Calu3 (cell line): ENCODE data around the gene NCL. TPM values are rescaled to one million over a fixed set of nuclear protein-coding genes. Genes with fewer than 3 reads are reported as not detected.

ENCODE experiments used
- BruUV-seq: library from RNA; stranded (reverse); fragments of 400-500 nt; replicated peaks from 2 replicates; lab custom pipeline; 2021; lab: Mats Ljungman, UMichigan
- CTCF ChIA-PET: fragments of 300-600 bp; sonication (Branson Sonifier 250); formaldehyde crosslinking; loops from one replicate; lab custom pipeline; 2022; ENCODE audit warnings: antibody characterized with exemption; lab: Charles Lee
- DNase-seq: peaks from one replicate; pipeline ENCODE4 v3.0.0; 2022
- H3K27ac Mint-ChIP-seq: one replicate; pipeline ENCODE4 v1.8.0; 2022; ENCODE audit warnings: mixed read lengths; ENCODE audit not compliant: unreplicated experiment
- H3K27me3 Mint-ChIP-seq: one replicate; pipeline ENCODE4 v1.8.0; 2022; ENCODE audit warnings: mixed read lengths; ENCODE audit not compliant: unreplicated experiment
- H3K36me3 Mint-ChIP-seq: one replicate; pipeline ENCODE4 v1.8.0; 2022; ENCODE audit warnings: mild to moderate bottlenecking, moderate library complexity, mixed read lengths; ENCODE audit not compliant: insufficient read depth, unreplicated experiment
- H3K4me1 Mint-ChIP-seq: one replicate; pipeline ENCODE4 v1.8.0; 2022; ENCODE audit warnings: mild to moderate bottlenecking, low read depth, mixed read lengths; ENCODE audit not compliant: unreplicated experiment
- H3K4me3 Mint-ChIP-seq: one replicate; pipeline ENCODE4 v1.8.0; 2022; ENCODE audit warnings: mild to moderate bottlenecking, low read depth, moderate library complexity, mixed read lengths; ENCODE audit not compliant: unreplicated experiment
- H3K9me3 Mint-ChIP-seq: one replicate; pipeline ENCODE4 v1.8.0; 2022; ENCODE audit warnings: low read depth, mixed read lengths; ENCODE audit not compliant: unreplicated experiment
- intact Hi-C: fragments of 100-400 bp; cut with micrococcal nuclease; formaldehyde crosslinking; loops from one replicate; pipeline ENCODE4 v1.10.0; 2022; ENCODE audit not compliant: unreplicated experiment
- total RNA-seq: library from RNA; stranded (reverse); gene quantifications from 2 replicates; pipeline ENCODE4 v1.2.3, GENCODE V29; 2022
- TF ChIP-seq, protein P1 (sequence below): fragments of 200-600 bp; IDR thresholded peaks from one replicate; pipeline ENCODE4 v1.8.0; 2022; ENCODE audit warnings: antibody characterized with exemption; ENCODE audit not compliant: unreplicated experiment

NCL gene
- total RNA-seq, 1 experiment from 2014 or later: 719 TPM

DNA sequence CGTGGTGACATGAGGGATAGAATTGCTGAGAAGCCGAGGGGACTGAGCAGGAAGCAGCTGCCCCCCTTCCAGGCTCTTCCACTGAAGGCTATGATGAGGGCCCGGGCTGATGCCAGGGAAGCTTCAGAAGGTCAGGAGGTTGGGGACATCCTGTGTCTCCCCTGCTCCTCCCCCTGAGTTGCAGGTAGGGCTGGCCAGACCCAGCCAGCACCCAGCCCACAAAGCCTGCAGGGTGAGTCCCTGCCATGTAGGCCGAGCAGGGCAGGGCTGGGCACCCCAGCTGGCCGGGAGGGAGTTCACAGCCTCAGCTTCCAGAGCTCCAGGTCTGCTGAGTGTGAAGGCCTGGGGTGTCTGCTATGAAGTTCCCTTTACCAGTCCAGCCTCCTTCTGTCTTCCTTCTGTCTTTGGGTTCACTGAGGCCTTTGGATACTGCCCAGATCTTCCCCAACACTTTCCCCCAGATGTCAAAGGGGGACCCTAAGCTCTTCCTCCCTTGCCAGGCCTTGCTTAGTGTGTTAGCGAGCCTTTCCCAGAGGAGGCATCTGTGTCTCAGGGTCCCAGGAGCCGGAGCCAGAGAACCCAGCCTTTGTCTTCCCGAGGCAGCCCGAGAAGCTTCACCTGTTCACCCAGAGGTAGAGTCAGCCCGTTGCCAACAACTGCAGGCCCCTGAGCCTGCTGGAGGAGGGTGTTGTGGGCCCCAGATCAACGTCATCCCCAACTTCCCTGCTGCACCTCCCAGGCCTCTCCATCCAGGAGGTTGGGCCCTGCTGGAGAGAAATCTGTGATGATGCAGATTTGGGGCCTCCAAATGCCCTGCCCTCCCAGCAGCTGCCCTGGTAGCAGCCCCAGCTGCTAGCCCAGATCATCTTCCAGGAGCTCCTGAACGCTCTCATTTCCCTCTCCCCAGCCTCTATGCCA is 3.6 kb upstream of the NCL start:
- TF ChIP-seq, protein P1, sequence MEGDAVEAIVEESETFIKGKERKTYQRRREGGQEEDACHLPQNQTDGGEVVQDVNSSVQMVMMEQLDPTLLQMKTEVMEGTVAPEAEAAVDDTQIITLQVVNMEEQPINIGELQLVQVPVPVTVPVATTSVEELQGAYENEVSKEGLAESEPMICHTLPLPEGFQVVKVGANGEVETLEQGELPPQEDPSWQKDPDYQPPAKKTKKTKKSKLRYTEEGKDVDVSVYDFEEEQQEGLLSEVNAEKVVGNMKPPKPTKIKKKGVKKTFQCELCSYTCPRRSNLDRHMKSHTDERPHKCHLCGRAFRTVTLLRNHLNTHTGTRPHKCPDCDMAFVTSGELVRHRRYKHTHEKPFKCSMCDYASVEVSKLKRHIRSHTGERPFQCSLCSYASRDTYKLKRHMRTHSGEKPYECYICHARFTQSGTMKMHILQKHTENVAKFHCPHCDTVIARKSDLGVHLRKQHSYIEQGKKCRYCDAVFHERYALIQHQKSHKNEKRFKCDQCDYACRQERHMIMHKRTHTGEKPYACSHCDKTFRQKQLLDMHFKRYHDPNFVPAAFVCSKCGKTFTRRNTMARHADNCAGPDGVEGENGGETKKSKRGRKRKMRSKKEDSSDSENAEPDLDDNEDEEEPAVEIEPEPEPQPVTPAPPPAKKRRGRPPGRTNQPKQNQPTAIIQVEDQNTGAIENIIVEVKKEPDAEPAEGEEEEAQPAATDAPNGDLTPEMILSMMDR: no peak
- no peak overlapping the region for H3K4me3 Mint-ChIP-seq
- no peak for DNase-seq
- CTCF ChIA-PET: interaction anchor here (2.1 kb wide), 1 partner anchor 14 kb away, joined by 7 read pairs; no protein-coding TSS in a partner anchor
- H3K9me3 Mint-ChIP-seq: no peaks in the 10 kb centered on the region
- no peak overlapping the region for H3K27ac Mint-ChIP-seq
- H3K36me3 Mint-ChIP-seq: peaks cover 24% of the 10 kb centered on the region
- intact Hi-C loops: no loop called here
- peaks cover 6% of the 10 kb centered on the region for H3K4me1 Mint-ChIP-seq
- H3K27me3 Mint-ChIP-seq: peaks cover 25% of the 10 kb centered on the region
- BruUV-seq: no TSS peak

DNA sequence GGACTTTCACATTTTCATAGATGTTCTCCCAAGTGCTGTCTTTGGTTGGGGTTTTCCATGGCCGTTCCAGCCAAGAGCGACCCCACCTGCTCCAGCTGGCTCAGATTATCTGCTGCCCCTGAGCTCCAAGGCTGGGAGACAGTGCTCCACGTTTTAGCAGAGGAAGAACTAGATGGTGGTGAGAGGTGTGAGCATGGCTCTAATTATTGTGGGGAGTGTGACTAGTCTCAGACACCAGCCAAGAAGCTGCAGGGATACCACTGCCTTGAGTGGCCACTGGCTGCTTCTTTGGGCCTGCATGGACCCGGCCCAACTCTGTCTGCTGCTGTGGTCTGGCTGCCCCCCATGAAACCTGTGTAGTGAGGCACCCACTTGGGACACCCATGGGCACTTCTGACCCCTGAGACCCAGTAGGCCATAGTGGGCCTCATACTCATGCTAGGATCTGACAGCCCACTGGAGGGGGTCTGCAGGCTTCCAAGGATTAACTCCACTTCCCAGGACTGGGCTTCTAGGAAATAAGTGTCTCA is 2.8 kb upstream of the NCL start:
- H3K36me3 Mint-ChIP-seq: peaks cover 32% of the 10 kb centered on the region
- no peak for DNase-seq
- H3K27ac Mint-ChIP-seq: no peak overlapping the region
- H3K4me3 Mint-ChIP-seq: no peak overlapping the region
- H3K4me1 Mint-ChIP-seq: peaks cover 14% of the 10 kb centered on the region
- no peaks in the 10 kb centered on the region for H3K9me3 Mint-ChIP-seq
- CTCF ChIA-PET: interaction anchor here (0.7 to 2.1 kb wide), 2 partner anchors 8 to 15 kb away, joined by 3 to 7 read pairs; no protein-coding TSS in a partner anchor
- TF ChIP-seq, protein P1: no peak
- BruUV-seq: no TSS peak
- intact Hi-C loops: no loop called here
- H3K27me3 Mint-ChIP-seq: peaks cover 18% of the 10 kb centered on the region

DNA sequence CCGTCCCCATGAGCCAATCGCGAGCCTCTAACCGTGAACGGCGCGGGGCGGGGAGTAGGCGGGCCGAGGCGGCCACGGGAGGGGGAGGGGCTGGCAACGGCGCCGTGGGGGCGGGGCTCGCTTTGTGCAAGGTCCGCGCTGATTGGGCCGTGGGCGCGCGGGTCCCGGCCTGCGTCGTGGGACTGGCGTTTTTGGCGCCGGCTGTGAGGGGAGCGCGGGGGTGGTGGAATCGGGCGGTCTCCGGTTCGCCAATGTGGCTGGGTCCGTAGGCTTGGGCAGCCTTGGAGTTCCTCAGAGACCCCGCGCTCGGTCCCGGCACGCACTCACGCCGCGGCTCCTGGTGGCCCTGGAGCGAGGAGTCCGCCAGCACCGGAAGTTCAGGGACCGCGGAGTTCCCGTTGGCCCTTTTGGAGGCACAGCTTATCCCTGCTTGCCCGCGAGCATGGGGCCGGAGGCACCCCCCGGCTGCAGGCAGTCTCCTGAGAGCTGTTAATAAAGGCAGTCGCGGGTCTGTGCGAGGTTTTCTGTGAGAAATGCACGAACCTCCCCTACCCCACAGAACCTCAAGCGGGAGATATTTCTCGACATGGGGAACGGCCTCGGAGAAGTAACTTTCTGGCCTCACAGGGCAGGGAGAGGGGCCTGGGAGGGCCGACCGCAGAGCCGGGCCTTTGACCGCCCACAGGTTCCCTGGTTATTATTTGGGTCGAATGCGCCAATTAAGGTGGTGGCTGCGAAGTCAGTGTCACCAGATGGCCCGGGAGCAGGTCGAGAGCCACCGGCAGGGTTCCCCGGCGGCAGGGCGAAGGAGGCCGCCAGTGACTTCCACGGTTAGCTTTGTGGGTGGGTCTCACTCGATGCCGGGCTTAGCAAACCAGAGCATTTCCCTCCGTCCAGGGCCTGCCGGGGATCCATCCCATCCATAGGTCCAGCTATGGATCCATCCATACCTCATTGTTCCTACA is 574 bp upstream of the NCL start:
- TSS peak; percentile 96 for BruUV-seq
- intact Hi-C loops: no loop called here
- CTCF ChIA-PET: interaction anchor here (0.6 to 2.7 kb wide), 5 partner anchors 18 to 476 kb away, joined by 3 to 11 read pairs (median 3); no protein-coding TSS in a partner anchor
- Mint-ChIP-seq H3K27ac (peak overlapping the region; percentile 95), H3K36me3 (peaks cover 54% of the 10 kb centered on the region), H3K4me1 (peaks cover 37% of the 10 kb centered on the region), H3K9me3 (no peaks in the 10 kb centered on the region), H3K4me3 (peak overlapping the region; percentile 84), H3K27me3 (peaks cover 27% of the 10 kb centered on the region)
- DNase-seq: peak; percentile 98
- TF ChIP-seq, protein P1: no peak
